GM18519 (cell line): Measurements from ENCODE around the gene AAMDC.
"Not testable (repeated sequence)": the region's sequence is repeated elsewhere in the genome, so short reads cannot be mapped to it uniquely, and the experiment has no call there.

ENCODE experiments used
- ATAC-seq: cut with Tn5 transposase; IDR thresholded peaks from one replicate; pipeline ENCODE4 v1.9.1; 2021; ENCODE audit warnings: mild to moderate bottlenecking, moderate library complexity; ENCODE audit not compliant: unreplicated experiment, low FRiP score

AAMDC gene

DNA sequence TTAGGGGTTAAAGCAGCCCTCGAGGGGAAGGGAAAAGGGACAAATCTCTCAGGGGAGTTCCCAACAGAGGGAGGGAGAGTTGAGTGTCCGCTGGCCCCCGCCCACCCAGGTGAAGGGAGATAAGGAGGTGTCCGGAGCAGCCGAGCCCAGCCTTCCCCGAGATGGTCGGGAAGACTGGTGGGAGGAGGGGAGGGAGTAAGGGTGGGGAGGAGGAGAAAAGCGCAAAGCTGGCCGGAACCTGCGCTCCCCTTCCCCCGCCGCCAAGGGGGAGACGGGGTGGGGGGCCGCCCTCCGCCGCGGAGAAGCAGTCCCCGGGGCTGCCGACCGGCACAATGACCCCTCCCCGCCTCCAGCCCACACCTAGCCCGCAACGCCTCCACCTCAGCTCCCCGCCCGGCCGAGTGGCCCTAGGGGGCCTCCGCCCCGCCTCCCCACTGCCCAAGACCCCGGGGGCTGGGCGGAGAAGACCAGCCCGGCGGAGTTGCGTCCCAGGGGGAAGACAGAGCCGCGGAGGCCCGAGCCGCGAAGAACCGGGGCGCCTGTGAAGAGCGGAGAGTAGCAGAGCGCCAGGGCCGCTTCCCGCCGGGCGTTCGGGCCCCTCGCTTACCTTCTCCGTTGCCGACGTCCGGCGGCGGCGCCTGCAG lies 901 bp upstream of the AAMDC start:
- peak; percentile 11 for ATAC-seq

DNA sequence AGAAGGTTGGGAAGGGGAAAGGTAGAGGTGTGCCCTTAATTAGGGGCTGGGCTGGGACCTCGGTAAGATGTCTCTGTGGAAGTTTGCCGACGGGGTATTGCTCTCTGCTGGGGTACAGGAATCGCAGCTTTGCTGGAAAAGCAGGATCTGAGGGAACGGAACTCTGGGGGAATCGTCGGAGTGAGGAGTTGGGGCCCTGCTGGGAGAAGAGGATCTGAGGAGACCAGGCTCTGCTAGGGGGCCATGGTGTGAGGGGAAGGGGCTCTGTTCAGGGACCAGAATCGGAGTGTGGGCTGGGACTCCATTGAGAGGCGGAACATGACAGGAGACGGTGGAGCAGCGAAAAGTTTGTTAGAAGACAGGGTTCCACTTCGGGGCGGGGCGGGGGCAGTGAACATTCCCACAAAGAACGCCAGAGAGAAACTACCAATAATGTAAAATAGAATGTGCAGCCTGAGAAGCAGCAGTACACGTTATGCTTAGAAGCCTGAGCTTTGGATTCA lies 456 bp downstream of the AAMDC start:
- no peak for ATAC-seq

DNA sequence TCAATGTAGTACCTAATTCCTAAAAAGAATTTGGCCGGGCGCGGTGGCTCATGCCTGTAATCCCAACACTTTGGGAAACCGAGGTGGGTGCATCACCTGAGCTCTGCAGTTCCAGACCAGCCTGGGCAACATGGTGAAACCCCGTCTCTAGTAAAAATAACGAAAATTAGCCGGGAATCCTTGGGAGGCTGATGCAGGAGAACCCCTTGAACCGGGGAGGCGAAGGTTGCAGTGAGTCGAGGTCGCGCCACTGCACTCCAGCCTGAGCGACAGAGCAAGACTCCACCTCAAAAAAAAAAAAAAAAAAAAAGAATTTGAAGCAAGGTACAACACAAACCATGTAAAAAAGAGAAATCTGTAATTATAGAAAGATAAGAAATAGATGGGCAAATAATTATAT lies 1.2 kb downstream of the AAMDC start:
- ATAC-seq, result not testable (repeated sequence)

DNA sequence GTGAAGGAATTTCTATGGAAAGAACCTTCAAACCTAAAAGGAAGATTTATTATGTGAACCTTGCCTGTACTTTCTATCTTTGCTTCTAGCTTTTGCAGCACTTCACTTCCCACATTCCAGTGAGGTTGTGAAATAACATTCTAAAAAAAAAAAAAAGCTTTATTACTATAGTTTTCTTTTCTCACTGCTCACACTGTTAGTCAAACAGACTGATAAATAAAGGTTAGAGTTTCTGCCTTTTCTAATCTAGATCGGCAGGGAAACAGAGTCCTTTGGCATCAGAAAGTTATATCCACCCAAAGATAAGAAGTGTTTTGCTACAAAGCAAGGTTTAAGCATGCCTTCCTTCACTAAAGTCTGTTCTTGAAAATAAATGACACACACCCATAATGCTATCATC lies 2.8 kb downstream of the AAMDC start:
- ATAC-seq, result no peak

DNA sequence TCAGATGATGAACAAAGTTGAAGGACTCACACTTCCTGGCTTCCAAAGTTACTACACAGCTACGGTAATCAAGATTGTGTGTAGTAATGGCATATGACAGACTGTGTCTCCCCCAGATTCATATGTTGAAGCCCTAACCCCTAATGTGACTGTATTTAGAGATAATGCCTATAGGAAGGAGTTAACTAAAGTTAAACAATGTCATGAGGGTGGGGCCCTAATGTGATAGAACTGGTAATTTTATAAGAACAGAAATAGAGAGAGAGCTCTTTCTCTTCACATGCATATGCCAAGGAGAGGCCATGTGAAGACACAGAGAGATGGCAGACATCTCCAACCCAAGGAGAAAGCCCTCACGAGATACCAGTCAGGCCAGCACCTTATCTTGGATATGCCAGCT lies 8.0 kb downstream of the AAMDC start:
- no peak for ATAC-seq

DNA sequence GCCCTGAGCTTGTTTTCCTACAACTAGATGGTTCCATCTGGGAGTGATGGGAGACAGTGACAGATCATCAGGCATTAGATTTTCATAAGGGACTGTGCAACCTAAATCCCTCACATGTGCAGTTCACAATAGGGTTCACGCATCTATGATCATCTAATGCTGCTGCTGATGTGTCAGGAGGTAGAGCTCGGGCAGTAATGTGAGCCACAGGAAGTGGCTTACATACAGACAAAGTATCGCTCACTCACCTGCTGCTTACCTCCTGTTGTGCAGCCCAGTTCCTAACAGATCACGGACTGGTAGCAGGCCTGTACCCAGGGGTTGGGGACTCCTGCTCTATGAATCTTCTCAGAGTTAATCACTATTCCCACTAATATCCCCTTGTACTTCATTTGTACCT lies 12.4 kb downstream of the AAMDC start:
- ATAC-seq, result no peak

DNA sequence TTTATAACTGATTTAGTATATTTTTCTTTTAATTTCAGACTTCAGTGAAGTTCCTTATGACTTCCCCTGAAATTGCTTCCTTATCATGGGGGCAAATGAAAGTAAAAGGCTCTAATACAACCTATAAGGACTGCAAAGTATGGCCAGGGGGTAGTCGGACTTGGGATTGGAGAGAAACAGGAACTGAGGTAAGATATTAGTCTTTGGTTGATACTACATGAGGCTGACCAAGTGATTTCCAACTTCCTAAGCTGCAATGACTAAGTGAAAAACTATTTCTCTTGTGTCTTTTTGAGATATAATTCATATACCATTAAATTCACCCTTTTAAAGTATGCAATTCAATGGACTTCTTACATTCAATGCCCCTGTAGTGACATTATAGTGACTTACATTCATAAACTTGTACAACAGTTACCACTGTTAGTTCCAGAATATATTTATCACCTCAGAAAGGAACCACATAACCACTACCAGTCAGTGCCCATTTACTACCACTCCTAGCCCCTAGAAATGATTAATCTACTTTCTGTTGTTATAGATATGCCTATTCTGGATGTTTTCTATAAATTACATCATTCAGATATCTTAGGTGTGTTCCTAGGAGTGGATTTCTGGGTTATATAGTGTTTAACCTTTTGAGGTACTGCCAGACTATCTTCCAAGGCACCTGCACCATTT lies 21.6 kb downstream of the AAMDC start:
- no peak for ATAC-seq

DNA sequence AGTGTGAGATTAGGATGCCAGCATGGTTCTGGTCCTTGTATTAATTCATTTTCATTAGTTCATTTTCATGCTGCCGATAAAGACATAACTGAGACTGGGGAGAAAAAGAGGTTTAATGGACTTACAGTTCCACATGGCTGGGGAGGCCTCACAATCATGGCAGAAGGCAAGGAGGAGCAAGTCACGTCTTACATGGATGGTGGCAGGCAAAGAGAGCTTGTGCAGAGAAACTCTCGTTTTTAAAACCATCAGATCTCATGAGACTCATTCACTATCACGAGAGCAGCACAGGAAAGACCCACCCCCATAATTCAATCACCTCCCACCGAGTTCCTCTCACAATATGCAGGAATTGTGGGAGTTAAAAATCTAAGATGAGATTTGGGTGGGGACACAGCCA lies 22.8 kb downstream of the AAMDC start:
- not testable (repeated sequence) for ATAC-seq

DNA sequence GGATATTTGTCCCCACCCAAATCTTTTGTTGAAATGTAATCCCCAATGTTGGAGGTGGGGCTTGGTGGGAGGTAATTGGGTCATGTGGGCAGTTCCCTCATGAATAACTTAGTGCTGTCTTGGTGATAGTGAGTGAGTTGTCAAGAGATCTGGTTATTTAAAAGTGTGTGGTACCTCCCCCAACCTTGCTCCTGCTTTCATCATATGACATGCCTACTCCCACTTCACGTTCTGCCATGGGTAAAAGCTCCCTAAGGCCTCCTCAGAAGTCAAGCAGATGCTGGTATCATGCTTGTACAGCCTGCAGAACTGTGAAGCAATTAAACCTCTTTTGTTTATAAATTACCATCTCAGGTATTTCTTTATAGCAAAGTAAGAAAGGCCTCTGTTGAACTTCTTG lies 30.6 kb downstream of the AAMDC start:
- no peak for ATAC-seq

DNA sequence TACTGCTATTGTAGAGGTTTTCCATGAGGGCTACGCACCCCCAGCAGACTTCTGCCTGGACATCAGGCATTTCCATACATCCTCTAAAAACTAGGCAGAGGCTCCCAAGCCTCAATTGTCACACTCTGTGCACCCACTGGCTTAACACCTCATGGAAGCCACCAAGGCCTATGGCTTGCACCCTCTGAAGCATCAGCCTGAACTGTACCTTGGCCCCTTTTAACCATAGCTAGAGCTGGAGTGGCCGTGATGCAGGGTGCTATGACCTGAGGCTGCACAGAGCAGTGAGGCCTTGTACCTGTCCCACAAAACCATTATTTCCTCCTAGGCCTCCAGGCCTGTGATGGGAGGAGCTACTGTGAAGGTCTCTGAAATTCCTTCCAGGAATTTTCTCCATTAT lies 33.9 kb downstream of the AAMDC start:
- ATAC-seq, result no peak

DNA sequence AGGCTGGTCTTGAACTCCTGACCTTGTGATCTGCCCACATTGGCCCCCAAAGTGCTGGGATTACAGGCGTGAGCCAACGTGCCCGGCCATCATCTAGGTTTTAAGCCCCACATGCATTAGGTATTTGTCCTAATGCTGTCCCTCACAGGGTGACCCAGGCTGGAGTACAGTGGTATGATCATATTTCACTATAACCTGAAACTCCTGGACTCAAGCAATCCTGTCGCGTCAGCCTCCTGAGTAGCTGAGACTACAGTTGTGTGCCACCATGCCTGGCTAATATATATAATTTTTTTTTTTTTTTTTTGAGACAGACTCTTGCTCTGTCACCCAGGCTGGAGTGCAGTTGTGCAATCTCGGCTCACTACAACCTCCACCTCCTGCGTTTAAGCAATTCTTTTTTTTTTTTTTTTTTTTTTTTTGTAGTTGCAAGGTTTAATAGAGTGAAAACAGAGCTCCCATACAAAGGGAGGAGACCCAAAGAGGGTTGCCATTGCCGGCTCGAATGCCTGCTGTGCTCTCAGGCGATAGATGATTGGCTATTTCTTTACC lies 37.0 kb downstream of the AAMDC start:
- not testable (repeated sequence) for ATAC-seq

DNA sequence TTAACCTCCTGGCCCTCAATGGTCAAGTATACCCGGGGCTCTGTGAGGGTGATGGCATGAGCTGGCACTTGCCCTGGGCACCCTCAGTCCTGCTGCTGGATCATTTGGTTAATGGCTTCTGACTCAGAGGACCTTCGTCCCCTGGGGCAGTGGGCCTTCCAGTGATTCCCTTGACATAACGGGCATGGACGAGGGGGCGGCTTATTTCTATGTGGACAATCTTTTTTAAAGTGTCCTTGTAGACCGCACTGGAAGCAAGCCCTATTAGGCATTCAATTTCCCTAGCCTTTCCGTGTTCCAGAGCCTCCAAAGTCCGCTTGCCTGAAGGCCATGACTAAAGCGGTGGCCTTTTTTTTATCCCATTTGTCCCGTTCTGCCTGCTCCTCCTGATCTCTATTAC lies 40.5 kb downstream of the AAMDC start:
- not testable (repeated sequence) for ATAC-seq

DNA sequence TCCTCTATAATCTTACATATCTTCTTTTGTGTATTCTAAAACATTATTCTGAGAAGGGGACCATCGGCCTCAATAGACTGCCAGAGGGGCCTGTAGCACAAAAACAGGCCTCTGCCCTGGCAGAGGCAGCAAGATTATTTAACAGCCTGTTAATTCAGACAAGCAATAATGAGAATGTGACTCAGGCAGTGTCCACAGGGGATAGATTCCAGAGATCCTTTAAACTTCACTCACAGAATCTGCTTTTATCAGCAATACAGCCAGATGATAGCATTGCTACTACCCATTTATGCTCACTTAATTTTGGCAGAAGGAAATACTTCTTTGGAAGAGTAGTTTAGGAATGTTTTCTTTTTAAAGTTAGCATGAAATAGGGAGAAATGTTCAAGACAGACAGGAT lies 44.9 kb downstream of the AAMDC start:
- no peak for ATAC-seq

DNA sequence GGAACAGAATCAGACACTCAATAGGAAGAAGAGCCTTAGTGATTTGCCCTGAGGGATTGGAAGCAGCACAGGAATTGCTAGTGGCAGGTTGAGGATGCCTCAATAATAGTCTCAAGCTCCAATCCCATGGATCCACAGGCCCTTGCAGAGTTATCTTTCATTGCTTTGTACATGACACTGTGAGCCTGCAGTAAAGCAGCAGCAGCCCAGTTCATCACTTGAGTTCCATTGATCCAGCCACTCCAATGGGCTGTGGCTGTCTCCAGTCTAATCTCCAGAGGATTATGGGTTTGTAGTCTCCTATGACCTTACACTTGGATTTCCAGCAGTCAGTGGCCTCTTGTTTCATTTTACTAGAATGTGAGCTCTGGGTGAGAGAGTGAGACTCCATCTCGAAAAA lies 45.4 kb downstream of the AAMDC start:
- no peak for ATAC-seq

DNA sequence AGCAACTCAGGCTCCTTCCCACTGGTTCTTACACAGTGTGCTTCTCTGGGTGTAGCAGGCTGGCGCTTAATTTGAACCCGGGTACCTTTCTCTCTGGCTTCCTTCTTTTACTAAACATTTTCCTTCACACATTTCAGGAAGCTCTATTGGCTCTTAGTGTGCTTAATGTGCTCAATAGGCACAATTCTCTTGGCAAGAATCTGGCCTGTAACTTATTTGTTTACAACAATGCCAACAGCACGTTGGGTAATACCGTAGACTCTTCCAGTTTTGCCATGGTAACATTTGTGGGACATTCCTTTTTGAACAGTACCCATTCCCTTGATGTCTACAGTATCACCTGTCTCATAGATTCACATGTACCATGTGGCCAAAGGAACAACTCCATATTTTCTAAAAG lies 47.8 kb downstream of the AAMDC start:
- no peak for ATAC-seq

DNA sequence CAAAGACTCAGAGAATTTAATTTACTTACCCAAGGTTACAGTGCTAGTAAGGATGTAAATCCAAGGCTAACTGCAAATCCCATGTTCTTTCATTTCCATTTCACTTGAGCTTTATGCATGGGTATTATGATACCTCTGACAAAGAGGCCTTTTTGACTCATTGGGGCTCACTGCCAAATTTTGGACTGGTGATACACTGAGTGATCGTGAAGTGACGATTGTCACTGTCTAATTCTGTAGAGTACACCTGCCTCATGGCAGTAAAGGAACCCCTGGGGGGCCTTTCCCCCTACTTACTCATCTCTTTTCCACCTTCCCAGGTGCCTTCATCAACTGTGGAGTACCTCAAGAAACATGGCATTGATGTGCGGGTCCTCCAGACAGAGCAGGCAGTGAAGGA lies 50.9 kb downstream of the AAMDC start:
- no peak for ATAC-seq

DNA sequence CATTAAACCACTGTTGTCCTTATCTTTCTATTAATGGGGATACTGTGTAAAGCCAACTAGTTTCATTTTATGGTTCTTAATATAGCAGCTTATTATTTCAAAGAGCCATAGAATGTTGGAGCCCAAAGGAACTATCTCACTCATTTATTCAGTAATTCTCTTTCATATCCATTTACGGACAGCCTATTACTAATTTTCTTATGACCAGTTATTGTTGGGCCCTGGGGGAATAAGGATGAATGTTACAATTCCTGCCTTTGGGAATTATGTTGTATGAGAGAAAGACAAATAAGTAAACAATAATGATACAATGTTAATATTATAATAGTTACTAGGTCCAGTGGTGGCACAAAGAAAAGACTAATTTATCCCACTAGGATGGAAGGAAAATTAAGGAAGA lies 52.4 kb downstream of the AAMDC start:
- ATAC-seq, result no peak

DNA sequence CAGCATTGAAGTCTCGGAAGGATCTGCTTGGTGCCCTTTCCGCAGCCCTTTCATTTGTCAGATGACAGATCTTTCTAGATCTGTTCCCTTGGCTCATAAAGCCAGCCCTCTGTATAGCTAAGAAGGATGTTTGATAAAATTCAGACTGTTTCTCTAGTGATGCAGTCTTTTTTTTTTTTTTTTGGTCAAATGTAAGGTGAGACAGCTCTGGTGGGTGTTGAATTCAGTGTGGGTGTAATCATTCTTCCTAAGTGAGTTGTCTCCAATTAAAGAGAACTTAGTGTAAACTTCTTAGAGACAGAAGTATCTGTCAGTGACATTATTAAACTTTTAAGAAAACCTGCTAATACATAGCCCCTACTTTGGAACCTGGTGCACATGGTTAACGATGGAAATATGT lies 53.3 kb downstream of the AAMDC start:
- ATAC-seq, result no peak

DNA sequence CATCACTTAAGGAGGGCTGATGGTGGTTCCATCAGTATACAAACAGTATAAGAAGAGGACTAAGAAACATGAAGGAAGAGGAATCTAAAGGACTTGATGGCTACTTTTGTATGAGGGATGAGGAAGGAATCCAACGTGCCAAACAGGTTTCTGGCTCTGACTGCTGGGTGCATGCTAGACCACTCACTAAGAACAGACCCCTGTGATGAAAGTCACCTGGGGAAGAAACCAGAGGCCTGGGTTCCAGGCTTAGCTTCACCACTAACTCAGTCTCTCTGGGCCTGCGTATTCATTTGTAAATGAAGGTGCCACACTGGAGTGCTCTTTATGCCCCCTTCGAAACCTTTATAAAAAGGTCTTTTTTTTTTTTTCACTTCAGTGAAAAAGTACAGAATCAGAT lies 55.1 kb downstream of the AAMDC start:
- no peak for ATAC-seq

DNA sequence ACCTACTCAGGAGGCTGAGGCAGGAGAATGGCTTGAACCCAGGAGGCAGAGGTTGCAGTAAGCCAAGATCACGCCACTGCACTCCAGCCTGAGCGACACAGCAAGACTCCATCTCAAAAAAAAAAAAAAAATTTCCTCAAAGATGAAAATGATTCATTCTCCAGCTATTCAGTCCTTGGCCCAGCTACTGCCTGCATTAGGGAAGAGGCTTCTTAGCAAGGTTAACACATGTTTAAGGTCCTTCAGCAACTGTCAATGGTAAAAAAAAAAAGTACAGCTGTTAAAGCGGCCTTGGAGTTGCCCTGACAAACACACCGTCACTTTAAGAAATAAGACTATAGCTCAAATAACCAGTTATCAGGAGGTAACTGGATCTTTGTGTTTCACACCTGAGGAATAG lies 57.3 kb downstream of the AAMDC start:
- ATAC-seq, result not testable (repeated sequence)

DNA sequence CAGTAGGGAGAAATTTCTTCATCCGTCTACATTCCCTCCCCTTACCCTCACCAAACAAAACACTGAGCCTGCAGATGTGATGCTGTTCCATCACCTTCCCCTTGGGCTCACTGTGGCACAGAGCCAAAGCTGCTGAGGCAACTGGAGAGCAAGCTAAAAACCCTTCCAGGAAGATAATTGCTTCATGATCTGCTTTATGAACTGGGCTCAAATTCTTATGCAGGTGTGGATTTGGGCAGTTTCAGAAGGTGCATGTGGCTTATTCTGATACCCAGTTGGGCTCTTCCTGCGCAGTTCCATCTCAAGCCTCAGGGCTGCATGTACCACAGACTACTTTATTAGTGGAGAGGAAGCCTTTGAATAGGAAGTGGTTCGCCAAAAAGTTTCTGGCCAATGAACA lies 58.3 kb downstream of the AAMDC start:
- no peak for ATAC-seq

DNA sequence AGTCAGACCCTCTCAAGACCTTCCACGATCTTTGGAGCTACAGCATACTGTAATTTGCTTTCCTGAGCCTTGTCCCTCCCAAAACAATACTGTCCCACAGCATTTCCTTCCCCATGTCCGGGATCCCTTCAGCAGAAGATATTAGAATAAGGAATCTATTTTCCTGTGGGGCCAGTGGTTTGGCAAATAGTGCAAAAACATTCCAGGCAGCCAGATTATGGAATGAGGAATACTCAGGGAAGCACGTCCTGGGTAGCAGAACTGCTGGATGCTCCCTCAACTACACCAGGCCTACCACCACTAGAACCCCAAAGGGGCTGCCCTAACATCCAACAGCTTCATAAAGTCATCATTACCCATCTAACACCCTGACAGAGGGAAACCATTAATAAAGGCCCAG lies 61.5 kb downstream of the AAMDC start:
- ATAC-seq, result no peak
